ACHN (cell line): ENCODE results near the gene LUZP2.

Experiments
- DNase-seq: peaks from one replicate; pipeline ENCODE4 v3.0.0-alpha.2; 2015
- in situ Hi-C: cut with HindIII; loops from 2 replicates; pipeline ENCODE4 v1.10.0; 2017; ENCODE audit warnings: low sequenced_read_pairs, low pct_ligation_motif_present, low pct_unique_long_range_greater_than_20kb

Gene LUZP2

DNA sequence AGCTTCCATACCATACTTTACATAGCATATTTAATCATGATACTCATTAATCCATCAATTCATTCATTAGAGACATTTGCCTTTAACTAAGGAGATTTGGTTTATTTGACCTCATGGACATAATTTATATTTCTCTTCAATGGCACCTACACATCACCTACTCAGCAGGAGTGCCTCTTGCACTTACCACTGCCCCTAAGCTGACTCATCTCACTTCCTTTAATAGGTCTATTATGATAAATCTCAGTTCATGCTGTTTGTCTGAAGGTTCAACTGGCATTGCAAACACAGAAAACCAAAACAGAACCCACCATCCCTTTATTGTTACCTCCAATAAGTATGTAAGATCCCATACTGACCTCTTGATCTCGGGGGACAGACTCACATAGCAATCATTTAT lies 186.7 kb downstream of the LUZP2 start:
- in situ Hi-C loops = no loop called here
- no peak for DNase-seq

DNA sequence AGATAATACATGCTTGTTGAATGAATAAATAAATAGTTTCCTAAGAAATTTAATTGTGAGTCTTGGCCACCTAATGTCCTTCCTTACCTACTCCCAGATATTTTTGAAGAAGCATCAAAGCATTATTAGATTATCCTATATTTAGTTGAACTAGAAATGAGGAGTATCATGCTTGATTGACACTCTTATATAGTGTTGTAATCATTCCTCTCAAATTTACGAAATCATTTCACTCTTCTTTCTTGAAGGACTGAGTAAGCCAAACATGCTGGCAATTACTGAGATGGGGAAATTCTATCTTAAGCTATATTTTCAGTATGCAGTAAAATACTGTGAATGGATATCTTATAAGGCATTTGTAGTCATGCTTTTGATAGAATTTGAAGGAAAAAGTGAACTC lies 189.0 kb downstream of the LUZP2 start:
- in situ Hi-C loops = no loop called here
- DNase-seq = no peak

DNA sequence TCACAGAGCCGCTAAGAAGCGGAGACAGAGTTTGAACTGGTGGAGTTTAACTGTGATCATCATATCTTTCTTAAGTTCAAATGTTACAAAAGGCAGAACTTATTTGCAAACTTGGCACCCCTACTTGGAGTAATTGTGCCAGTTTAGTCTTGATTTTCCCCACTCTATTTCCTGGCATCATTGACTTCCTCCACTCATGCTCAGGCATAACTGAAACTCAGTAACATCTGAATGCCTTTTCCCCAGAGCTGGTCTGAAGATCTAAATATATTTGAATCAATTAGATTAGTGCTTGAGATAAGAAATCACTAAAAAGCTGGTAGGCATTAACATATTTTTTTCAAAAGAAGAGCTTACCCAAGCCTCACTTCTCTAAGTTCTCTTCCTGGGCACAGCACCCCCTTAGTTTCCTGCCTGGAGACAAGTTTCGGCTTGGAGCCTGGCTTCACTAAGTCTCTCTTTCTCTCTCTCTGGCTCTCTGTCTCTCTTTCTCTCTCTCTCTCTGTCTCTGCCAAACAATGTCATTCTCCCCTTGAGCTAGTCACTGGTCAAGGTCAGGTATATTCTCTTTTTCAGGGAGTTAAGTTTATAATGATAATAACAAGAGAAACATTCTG lies 190.8 kb downstream of the LUZP2 start:
- in situ Hi-C loops = no loop called here
- no peak for DNase-seq

DNA sequence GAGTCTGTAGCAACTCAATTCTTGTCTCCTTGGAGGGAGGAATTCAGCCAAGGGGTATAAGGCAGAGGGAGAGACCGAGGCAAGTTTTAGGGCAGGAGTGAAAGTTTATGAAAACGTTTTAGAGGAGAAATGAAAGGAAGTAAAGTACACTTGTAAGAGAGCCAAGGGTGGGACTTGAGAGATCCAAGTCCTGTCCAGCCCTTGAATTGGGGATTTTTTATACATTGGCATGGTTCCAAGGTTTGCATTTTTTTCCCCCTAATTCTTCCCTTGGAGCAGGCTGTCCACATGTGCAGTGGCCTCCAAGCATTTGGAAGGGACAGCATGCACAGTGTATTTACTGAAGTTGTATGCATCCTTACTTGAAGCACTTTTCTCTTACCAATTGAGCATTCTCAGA lies 192.1 kb downstream of the LUZP2 start:
- in situ Hi-C loops = no loop called here
- no peak for DNase-seq

DNA sequence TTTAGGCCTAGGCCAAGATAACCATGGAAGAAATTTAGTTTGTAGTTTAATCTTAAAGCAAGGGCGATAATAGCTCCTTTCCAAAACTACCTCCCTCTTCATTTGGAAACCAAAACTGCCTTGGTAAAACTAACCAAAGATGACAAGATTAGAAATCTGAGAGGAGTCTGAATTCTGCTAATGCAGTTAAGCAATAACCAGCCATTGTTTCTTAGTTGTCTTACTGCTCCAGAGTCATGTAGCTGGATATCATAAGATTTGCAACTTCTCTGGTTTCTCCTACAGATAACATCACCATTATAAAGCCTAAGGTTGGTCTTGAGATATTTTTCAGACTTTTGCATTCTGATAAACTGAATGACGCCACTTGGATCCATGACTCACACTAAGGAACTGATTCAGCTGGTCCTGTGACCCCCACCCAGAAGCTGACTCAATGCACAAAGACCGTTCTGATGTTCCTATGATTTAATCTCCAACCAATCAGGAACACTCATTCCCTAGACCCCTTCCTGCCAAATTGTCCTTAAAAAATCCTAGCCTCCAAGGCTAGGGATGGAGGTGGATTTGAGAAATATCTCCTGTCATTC lies 200.8 kb downstream of the LUZP2 start:
- DNase-seq = no peak
- in situ Hi-C loops = no loop called here

DNA sequence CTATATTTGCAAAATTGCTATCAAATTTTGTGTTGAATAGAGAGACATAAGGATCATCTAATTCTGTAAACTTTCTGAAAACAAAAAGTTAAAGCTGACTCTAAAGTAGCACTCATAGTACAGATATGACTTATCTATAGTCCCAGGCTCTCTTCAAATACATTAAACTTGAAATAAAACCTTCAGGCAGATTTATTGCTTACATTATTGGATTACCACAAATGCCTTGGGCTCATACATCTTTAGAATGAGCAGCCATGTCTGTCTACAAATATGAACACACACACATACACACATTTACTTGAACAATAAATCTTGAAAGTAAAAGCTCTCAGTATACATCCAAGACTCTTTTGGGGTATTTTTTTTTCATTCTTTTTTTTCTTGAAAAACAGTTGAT lies 207.9 kb downstream of the LUZP2 start:
- in situ Hi-C loops = no loop called here
- no peak for DNase-seq

DNA sequence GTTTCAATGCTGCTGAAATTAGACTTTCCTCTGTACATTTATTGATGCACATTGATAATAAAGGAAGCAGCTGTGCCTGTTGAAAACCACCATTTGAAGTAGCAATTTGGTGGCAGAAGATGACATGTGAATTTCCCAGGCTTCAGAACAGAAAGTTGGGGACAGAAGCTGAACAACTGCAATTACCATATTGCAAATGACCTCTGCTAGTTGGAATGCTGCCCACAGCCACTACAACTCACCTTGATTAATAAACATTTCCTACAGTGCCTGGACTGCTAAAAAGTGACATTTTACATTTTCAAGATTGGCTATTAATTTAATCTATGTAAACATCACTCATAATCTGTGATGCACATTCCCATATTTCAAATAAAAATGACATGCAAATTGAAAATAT lies 208.6 kb downstream of the LUZP2 start:
- in situ Hi-C loops = no loop called here
- DNase-seq = no peak

DNA sequence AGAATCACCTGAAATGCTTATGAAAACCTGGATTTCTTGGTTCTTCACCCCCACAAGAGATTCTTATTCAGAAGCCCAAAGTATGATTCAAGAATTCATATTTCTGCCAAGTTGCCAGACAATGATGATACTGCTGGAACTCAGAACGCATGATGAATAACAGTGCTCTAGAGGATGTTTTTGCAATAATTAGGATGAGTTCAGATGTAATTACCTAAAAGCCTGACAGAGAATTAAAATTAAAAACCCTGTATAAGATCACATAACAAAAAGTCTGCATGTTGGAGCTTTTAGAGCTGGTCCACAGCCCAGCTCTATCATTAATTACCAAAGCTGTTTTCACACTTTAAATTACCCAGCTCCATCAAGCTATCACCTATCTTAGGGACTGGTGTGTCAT lies 211.8 kb downstream of the LUZP2 start:
- in situ Hi-C loops = no loop called here
- DNase-seq = no peak

DNA sequence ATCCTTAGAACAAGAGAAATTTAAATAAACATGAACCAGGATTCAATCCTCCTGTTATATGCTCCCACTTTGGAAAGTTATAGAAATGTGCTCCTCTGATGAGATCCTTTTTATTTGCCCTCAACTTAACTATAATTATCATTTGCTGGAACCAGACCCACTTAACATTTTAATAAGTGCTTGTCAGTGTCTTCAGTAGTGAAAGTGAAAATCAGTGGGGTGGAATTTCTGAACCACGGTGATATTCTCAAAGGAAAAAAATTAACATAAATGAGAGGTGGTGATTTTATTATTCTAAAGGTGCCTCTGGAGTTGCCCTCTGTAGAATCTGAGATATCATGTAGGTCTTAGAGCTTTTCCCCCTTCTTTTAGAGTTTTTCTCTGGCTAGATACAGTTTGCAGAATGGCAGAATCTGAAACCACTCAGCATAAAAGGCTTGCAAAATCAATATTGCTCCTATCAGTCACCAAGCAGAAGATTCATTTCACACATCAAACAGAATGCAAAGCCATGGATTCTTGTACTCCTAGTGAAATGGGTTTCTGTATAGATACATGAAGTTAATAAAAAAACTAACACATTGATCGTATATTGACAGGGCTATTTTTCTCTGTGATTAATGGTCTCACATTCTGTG lies 213.2 kb downstream of the LUZP2 start:
- in situ Hi-C loops = no loop called here
- no peak for DNase-seq

DNA sequence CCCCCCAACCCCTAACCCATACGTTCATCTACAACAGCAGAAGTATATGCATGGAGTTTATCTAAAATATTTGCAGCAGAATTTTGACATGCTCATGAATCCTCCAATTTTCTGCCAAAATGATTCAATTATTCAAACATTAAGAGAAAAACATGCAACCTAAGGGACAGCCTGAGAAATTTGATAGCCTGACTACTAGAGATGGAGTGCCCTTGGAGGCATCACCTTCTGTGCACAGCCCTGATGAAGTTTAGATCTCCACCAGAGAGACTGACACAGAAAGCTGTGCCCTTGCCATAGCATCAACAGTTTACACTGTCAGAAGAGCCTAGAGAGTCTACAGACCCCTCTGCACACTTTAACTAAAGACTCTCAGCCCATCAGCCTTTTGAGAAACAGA lies 217.7 kb downstream of the LUZP2 start:
- DNase-seq = no peak
- in situ Hi-C loops = no loop called here

DNA sequence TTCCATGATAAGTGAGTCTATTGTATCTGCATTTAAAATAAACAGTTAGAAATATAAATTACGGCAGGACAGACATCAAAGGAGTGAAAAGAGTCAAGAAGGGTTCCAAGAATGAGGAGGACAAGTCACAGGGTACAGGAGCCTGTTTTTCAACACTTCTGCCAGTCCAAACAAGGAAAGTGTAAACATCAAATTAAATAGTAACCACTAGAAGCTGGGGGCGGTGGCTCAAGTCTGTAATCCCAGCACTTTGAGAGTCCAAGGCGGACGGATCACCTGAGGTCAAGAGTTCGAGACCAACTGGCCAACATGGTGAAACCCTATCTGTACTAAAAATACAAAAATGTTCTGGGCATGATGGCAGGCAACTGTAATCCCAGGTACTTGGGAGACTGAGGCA lies 219.6 kb downstream of the LUZP2 start:
- in situ Hi-C loops = no loop called here
- no peak for DNase-seq

DNA sequence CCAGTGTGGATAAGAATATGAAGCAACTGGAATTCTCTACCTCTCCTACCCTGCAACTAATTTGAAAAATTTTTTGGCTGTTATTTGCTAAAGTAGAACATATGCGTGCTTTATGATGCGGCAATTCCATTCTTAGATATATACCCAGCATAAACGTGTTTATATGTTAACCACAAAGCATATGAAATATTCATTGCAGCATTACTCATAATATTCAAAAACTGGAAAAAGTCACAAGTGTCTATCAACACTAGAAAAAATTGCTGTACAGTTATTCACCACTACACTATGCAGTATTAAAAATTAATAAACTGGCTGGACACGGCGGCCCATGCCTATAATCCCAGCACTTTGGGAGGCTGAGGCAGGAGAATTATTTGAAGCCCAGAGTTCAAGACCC lies 226.4 kb downstream of the LUZP2 start:
- DNase-seq = no peak
- in situ Hi-C loops = no loop called here

DNA sequence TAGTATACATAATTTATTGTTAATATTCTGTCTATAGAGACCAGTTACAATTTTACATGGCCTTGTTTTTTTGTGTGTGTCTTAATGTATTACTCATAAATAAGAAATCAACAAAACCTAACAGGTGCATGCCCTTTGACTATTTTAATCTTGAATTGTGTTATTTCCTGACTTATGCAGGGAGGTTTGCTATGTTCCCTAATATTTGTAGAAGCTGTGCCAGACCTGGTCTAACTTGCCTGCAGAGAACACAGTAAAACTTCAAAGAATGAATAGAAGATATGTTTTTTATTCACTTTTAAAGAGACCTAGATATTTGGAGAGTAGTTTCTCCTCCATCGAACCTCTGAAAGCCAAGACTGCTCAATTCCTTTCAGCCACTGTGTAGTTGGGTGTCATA lies 234.7 kb downstream of the LUZP2 start:
- in situ Hi-C loops = no loop called here
- no peak for DNase-seq

DNA sequence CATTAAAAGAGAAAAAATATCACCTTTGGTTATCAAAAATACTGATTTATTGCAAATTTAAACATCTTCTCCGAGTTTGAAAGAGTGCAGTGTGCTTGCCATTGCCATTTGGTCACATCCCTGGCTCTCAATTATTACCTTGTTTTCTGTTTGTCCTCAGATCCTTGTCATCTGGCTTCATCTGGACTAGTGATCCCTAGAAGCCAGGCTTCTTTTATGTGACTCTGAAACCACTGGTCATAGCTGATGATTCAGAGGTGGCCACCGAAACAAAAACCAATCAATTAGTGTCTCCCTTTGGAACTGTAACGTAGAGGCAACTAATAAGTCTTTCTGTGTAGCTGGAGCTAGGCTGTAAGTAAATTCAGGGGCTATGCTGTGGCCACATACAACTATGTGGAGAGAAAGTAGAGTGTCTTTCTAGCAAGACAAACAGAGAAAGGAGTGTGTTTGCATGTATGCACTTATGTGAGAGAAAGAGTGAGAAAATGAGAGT lies 237.9 kb downstream of the LUZP2 start:
- in situ Hi-C loops = no loop called here
- DNase-seq = no peak

DNA sequence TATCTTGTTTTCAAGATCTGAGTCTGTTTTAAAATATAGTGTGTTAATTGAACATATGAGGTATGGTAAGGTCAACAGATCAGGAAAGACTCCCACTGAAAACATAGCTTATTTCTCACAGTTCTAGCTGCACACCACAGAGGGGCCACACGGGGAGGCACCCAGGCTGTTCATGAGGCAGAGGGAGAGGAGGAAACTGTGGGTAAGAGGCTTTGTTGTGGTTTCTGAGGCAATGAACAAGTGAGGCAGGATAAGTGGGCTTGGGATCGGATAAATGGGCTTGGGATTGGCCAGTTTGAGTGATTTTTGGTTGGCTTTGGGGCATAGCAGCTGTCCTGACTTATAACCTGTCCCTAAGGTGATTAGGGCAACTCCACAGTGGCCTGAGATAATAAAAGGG lies 242.1 kb downstream of the LUZP2 start:
- DNase-seq = no peak
- in situ Hi-C loops = no loop called here

DNA sequence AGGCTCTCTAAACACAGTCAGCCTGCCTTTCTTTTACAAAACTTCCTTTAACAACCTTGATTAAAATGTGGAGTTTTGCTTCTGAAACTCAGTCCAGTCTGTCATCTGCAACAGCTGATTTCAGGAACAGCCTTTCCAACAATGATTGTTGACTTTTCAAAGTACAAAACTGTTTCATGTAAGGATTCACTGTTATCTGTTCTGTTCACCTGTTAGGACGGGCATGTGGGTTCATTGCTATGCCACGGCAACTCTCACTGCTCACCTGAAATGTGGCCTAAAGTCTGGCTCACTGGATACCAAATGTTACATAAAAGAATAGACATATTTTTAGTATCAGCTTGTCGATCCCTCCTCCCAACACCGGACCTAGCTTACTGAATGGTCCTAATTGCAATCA lies 242.8 kb downstream of the LUZP2 start:
- in situ Hi-C loops = no loop called here
- no peak for DNase-seq

DNA sequence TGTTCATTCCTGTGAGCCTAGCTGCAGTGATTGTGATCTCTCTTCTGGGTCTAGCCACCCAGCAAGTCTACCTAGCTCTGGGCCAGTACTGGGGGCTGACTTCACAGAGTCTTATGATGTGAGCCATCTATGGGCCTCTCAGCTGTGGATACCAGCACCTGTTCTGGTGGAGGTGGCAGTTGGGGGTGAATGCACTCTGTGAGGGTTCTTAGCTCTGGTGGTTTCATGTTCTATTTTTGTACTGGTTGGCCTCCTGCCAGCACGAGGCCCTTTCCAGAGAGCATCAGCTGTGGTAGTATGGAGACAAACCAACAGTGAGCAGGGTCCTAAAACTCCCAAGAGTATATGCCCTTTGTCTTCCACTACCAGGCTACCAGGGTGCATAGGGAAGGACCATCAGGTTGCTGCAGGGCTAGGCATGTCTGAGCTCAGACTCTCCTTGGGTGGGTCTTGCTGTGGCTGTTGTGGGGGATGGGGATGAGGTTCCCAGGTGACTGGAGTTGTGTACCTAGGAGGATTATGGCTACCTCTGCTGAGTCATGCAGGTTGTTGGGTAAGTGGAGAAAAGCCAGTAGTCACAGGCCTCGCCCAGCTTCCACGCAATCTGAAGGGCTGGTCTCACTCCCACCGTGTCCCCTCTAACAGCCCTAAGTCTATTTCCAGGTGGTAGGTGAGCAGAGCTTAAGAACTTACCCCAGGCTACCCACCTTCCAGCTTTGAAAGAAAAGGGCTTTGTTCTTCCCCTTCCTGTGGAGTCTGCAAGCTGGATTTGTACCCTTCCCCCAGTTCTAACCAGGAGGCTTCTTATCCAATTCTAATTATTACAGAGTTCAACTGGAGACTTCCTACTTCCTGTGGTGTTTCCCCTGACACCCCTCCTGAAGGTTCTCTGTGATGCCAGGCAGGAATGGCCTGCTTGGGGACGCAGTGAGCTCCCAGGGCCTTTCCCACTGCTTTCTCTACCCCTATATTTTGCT lies 250.7 kb downstream of the LUZP2 start:
- no peak for DNase-seq
- in situ Hi-C loops = no loop called here

DNA sequence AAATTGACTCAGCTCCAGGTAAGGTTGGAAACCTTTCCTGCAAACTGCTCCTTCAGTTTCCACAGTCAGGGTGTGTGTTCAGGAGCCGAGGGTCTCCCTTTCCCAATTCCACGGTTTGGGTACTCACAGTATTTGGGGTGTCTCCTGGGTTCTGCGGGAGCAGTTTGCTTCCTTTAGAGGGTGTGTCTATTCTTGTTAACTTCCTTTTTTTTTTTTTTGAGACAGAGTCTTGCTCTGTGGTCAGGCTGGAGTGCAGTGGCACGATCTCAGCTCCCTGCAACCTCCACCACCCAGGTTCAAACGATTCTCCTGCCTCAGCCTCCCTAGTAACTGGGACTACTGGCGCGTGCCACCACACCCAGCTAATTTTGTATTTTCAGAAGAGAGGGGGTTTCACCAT lies 251.4 kb downstream of the LUZP2 start:
- DNase-seq = no peak
- in situ Hi-C loops = no loop called here

DNA sequence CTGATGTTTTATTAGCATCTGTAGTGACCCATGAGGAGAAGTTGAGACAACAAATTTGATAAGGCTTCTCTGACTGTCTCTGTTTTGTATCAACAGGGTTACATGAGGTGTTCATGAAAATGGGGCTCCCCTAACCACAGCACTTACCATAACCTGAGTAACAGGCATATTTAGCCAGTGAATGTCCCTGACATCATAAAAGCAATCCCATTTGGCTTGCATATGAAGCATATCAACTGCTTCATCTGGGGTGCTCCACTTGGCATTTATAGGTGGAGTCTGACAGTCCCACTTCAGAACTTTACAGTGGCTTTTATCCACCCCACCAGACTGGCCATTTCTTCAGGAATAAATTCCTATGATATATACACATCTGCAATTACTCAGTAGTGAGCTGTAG lies 257.6 kb downstream of the LUZP2 start:
- DNase-seq = no peak
- in situ Hi-C loops = no loop called here
